HG02970 (cell line): ENCODE data around the gene SELE.

Experiments used
- ATAC-seq: cut with Tn5 transposase; IDR thresholded peaks from one replicate; pipeline ENCODE4 v1.9.1; 2021; ENCODE audit warnings: mild to moderate bottlenecking, moderate library complexity, moderate number of reproducible peaks; ENCODE audit not compliant: unreplicated experiment, low FRiP score

SELE gene, protein sequence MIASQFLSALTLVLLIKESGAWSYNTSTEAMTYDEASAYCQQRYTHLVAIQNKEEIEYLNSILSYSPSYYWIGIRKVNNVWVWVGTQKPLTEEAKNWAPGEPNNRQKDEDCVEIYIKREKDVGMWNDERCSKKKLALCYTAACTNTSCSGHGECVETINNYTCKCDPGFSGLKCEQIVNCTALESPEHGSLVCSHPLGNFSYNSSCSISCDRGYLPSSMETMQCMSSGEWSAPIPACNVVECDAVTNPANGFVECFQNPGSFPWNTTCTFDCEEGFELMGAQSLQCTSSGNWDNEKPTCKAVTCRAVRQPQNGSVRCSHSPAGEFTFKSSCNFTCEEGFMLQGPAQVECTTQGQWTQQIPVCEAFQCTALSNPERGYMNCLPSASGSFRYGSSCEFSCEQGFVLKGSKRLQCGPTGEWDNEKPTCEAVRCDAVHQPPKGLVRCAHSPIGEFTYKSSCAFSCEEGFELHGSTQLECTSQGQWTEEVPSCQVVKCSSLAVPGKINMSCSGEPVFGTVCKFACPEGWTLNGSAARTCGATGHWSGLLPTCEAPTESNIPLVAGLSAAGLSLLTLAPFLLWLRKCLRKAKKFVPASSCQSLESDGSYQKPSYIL

DNA sequence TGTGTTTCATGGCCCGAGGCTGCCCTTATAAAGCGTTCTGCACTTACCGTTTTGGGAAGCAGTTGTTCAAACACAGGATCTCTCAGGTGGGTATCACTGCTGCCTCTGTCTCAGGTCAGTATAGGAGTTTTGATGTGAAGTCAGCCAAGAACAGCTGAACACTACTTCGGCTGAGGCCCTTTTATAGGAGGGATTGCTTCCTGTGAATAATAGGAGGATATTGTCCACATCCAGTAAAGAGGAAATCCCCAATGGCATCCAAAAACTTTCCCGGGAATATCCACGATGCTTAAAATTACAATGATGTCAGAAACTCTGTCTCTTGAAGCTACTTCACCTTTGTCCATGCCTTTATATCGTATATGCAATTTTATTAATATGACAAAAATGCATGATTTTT lies at the start of gene SELE:
Gene SELE, minus strand, starts transcription at position 156 of the 400 bp plus-strand sequence. CDS start 467 bp downstream, outside the sequence.
- no peak for ATAC-seq

DNA sequence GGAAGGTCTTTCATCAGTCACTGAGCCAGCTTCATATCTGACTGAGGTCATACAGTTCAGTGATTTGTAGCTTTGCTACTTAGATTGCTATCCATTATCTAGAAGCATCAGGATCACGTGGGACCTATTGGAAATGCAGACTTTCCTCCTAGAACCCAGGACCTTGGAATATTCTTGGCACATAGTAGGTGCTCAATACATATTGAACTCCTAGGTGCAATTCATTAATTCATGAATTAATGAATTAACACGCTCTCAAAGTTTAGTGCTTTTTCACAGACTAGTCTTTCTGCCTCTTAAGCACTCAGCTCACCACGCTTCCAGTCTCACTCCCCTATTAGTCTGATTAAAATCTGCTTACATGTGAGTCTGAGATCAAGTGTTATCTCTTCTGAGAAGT lies 48.7 kb upstream of the SELE start:
- ATAC-seq, result no peak

DNA sequence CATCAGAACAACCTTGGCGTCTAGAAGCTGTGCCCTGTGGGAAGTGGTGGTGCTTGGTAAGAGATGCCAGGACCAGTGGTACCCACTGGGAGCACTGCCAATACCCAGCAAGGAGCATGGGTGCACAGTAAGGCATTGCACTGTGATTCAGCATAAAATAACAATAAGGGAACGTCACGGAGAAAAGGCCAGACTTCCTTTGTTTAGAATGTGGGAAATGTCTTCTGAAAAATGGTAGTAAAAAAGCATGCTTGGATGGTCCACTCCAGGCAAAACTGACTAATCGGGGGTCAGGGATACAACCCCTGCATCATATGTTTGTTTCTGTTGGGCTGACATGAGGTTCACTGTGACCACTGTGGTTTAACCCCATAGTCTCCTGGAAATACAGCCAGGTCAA lies 46.1 kb upstream of the SELE start:
- no peak for ATAC-seq

DNA sequence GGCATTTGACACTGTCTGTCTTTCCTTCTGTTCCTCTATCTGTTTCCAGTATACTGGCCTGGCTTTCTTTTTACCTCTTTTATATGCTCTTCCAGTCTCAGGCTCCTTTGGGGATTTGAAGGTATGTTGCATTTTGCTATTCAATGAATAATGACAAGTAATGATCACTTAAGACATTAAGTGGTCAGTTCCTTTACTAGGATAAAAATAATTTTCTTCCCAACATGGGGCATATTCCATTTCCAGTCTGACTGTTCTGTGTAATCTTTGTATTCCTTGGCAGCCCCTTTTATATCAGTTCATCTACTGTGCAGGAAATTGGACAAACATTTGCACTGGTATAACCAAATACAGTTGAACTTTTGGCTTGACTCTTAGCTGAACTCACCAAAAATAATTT lies 45.3 kb upstream of the SELE start:
- ATAC-seq, result no peak

DNA sequence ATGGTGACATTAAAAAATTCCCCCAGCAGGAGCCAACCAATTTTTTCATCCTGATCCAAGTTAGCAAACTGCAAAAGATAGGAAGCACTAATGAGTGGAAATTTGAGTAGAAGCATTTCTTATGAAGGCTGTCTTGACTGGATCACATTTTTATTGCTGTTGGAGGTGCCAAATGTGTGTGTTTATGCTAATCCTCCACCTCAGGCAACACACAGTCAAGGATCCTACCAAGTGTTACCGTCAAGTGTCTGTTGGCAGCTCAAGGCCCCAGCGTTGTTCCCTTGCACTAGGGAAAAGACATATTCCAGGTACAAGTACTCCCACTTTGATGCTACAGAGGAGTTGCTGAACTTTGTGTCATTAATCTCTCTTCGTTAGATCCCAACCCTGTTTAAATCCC lies 42.6 kb upstream of the SELE start:
- no peak for ATAC-seq

DNA sequence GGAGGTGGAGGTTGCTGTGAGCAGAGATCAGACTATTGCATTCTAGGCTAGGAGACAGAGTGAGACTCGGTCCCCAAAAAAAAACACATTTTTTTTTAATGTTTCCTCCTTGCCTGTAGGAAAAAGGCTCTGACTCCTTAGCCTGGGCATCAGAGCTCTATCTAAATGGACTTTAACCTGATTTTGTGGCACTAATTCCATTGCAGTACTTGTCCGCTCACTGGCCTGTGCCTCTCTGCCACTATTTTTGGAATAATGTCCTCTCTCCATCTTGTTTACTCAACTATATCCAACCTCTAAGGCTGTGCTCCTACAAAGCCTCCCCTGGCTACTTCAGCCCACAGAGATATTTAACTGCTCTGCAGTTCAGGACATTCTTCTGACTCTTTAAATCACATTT lies 34.3 kb upstream of the SELE start:
- no peak for ATAC-seq

DNA sequence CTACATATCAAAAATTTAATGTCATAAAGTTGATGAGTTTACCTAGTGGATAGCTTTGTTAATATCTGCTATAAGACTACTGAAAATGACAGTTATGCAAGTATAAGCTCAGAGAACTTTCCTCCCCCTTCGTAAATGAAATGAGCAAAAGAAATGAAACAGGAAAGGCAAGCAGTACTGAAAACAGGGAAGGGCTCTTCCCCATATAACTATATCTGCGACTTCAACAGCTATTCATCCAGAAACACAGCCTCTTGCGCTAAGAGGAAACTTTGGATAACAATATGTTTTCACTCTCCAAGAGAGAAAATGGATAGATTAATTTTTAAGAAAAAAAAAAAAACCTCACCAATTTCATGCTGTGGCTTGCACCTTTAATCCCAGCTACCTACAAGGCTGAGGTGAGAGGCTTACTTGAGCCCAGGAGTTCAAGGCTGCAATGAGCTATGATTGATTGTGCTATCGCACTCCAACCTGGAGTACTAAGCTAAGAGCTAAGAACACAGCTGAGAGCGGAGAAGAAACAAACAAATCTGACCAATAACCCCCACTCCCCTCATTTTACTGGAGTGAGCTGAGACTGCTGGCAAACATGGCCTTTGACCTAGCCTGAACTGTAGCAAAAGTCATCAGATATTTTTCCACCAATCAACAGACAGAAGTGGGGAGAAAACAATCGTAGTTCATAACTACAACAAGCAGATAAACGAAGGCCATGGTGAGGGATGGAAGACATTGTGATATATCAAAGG lies 31.9 kb upstream of the SELE start:
- ATAC-seq, result no peak

DNA sequence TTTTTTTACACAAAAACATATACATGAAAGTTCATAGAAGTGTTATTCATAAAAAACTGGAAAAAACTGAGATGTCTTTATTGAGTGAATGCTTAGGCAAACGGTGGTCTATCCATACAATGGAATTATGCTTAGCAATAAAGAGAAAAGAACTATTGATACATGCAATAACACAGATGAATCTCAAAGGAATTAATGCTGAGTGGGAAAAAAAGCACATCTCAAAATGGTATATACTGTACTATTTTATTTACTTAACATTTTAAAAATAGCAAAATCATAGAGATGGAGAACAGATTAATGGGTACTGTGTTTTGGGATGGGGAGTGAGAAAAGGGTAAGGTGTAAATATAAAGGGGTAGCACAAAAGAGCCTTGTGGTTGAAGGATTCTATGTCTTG lies 31.0 kb upstream of the SELE start:
- no peak for ATAC-seq

DNA sequence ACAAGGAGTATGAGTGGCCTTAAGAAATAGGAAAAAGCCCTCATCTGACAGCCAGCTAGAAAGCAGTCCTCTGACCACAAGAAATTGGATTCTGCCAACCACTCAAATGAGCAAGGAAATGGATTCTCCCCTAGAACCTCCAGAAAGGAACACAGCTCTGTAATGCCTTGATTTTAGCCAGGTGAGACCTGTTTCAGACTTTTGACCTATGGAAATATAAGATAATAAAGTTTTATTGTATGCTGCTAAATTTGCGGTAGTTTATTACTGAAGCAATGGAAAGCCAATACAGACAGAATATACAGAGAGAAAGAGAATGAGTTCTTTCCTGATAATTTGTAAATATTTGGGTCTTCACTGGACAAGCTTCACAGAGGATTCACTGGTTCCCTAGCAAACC lies 28.8 kb upstream of the SELE start:
- no peak for ATAC-seq

DNA sequence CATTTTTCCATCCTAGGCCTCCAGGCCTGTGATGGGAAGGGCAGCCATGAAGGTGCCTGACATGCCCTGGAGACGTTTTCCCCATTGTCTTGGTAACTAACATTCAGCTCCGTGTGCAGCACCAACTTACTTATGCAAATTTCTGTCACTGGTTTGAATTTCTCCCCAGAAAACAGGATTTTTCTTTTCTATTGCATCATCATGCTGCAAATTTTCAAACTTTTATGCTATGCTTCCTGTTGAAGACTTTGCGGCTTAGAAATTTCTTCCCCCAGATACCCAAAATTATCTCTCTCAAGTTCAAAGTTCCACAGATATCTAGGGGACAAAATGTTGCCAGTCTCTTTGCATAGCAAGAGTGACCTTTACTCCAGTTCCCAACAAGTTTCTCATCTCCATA lies 25.2 kb upstream of the SELE start:
- no peak for ATAC-seq

DNA sequence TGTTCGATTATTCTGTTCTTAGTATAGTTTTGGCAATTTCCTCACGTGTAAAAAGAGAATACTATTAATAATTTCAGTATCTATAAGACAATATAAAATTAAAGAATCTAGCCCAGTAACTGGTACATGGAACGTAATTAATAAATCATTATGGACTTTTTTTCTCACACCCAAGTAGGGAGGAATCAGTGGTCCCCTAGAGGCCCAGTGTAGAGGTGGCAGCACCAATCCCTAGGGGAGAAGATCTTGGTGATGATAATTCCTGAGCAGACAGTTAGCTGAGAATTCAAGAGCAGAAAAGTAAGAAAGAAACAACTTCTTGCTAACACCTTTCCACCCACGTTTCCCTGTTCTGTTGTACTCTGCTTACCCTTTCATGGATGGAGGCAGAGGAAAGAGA lies 19.7 kb upstream of the SELE start:
- ATAC-seq, result no peak

DNA sequence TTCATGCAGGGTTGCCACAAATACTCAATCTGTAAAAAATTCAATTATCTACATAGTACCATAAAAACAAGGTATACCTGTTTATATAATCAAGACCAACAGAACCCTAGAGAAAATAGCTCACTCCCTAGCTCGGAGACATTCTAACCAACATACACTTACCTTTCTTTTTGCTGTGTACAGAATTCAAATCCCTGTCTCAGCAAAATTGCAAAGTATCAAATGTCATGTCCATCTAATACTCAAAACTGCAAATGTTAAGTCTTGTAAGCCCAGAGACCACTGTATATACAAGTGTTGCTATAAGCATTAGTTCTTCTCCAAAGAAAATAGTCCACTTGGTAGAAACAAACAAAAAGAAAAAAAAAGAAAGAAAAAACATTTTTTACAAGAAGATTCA lies 16.2 kb upstream of the SELE start:
- ATAC-seq, result no peak

DNA sequence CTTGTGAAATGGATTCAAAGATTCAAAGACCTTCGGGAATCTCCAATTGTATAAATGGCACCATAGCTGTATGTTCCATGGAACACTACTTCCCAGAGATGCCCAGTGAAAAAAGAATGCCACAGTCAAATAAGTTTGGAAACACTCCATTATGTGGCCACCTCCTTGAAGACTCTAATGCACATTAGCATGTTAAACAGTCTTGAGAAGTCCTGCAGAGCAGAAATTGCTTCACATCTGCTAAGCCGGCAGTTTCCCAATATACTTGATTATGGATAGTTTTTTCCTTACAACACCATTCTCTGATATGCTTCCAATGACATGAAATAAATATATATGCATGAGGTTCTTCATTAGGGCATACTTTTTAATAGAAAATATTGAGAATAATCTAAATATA lies 12.7 kb upstream of the SELE start:
- no peak for ATAC-seq

DNA sequence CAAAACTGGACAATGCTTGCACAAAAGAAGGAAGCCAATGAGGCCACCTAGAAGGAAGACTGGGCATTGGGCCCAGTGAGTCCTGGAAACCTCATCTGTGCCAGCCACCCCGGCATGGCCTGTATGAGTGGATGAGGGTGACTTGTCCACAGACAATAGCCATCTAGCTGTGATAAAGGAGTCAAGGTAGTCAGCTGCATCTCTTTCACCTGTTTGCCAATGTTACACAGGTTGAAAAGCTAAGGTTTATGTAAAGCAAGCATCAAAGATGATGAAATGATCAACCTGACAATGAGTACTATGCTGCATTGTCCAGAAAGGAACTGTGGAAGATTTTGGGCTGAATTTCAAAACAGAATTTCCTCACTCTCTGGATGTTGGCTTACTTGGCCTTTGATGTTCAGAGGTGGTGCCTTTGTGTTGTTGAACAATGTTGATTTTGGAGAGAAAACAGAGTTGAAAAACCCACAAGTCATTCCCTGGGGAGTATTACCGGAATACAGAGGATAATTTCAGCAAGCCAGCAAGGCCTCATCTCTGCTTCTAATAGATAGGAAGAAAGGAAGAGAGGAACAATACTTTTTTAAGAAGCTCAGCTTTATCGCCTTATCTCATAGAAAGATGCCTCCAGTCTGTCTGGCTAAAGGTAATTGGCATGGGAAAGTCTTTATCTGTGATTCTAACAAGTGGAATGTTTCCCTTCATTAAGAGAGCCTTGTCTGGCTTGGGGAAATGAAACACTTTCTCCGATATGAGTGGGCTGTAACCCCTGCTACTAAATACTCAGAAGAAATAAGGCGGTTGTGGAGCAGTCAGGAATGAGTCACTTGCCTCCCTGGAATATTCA lies 11.4 kb upstream of the SELE start:
- no peak for ATAC-seq

DNA sequence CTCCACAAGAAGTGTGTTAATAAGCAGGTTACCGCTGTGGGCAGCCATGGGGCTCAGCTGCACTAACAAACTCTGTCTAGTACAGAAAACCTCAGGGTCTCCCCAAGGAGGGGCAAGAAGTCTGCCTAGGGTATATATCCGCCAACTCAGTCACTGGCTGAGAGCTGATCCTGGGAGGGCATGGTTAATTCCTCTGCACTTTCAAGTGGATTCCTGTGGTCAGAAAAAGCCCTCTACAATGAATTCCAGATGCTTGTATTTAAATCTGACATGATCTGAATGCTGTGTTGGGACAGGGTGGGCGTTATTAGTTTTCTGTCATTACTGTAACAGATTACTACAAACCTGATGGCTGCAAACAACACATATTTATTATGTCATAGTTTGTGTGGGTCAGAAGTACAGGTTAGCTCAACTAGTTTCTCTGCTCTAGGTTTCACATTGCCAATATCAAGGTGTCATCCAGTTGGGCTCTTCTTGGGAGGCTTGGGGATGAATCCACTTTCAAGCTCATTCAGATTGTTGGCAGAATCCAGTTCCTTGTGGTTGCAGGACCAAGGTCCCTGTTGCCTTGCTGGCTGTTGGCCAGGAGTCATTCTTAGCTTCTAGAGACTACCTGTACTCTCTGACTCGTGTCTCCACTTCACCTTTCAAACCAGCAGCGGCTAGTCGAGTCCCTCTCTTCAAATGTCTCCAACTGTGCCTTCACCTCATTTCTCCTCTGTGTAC lies 8.0 kb upstream of the SELE start:
- ATAC-seq, result no peak

DNA sequence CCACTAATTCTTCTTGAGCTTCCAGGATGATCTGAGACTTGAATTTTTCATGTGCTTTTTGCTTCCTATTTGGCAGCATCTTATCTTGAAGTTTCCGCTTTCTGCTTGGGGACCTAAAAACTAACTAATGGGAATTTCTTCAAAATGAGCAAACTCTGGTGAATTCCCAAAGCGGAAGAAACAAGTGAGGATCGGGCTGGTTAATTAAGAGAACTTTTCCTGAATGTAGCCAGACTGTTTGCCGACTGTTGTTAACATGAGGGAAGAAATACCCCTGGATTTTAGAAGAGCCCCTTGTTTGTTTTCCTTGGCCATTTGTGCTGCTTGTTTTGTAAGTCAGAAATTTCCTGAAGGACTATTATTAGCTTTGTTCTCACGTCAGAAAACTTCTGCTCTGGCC lies 6.1 kb upstream of the SELE start:
- no peak for ATAC-seq

DNA sequence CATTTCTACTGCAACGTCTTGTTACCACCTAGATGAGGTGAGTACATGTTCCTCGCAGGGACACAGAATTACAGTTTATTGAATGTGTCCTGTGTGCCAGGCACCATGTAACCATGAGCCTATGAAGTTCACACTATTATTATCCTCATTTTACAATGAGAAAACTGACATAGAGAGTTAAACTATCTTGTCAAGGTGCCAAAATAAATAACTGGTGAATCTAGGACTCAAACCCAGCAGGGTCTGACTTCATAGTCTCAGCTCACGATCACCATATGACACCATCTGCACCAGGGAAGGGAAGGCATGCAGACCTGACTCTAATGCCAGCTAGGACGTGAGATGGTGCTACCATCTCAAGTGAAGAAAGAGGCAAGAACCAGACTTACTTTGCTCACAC lies 2.4 kb downstream of the SELE start:
- ATAC-seq, result no peak

DNA sequence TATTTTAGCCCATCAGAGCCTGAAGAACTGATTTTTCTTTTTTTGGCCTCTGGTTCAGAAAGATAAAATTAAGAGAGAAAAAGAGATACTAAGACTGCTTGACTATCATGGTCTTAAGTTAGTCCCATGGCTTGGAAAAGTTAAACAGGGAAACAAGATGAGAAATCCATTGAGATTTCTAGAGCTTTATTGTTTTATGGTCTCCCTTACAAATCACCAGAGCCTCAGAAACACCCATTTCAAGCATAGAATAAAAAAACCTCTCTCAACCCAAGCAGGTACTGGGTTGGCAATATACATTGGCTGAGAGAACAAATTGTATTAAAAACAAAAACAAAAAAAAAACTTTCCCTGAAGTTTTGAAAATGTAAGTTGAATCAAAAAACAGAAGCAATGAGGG lies 3.9 kb downstream of the SELE start:
- ATAC-seq, result no peak

DNA sequence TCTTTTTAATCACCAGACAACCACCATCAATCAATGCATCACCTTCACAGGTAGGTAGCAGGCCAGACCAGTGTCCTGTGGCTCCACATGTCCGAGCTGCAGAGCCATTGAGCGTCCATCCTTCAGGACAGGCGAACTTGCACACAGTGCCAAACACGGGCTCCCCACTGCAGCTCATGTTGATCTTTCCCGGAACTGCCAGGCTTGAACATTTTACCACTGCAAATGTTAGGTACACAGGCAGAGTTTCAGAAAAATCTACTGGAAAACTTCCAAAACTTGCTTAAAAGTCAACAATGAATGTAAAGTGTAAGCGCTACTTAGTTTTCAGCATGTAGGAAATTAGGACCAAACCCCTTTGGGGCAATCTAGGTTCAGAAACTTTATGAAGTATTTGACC lies 6.6 kb downstream of the SELE start:
- no peak for ATAC-seq

DNA sequence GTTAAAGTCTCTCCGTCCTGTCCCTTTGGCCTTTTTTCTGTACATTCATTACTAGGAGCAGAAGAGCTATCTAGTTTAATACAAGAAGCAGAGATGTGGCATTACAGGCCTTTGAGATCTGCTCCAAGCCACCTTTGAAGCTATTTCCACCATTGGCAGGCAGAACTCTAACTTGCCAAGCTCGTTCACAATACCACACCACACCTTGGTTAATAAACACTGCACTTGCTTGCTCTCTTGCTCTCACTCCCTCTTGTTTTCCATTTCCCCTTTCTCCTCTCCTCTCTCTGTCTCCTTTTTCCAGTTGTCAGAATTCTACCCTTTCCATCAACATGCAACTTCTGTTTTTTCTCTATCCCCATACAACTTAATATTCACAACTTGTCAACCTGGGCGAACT lies 7.0 kb downstream of the SELE start:
- ATAC-seq, result no peak
